HG03460 (cell line): Measurements from ENCODE around the gene ASTL.

ENCODE experiments used
- ATAC-seq: cut with Tn5 transposase; IDR thresholded peaks from one replicate; pipeline ENCODE4 v1.9.1; 2021; ENCODE audit not compliant: unreplicated experiment

Gene ASTL

GRCh38 chr2:96130483-96130882, 7.8 kb downstream of the ASTL start:
- no peak for ATAC-seq

- ATAC-seq: no peak
These were observed 8.7 kb downstream of the ASTL start for GRCh38 chr2:96129528-96130120.

GRCh38 chr2:96128456-96128855, 9.8 kb downstream of the ASTL start:
- no peak for ATAC-seq

GRCh38 chr2:96124406-96125265, 13.7 kb downstream of the ASTL start:
- no peak for ATAC-seq

- ATAC-seq: no peak
These were observed 14.4 kb downstream of the ASTL start for GRCh38 chr2:96123936-96124335.

- ATAC-seq: no peak
These were observed 15.0 kb downstream of the ASTL start for GRCh38 chr2:96123290-96123689.

GRCh38 chr2:96122391-96122790, 15.9 kb downstream of the ASTL start:
- ATAC-seq: no peak

GRCh38 chr2:96121414-96121813, 16.9 kb downstream of the ASTL start:
- no peak for ATAC-seq

GRCh38 chr2:96120991-96121390, 17.3 kb downstream of the ASTL start:
- ATAC-seq: no peak

GRCh38 chr2:96120091-96120720, 18.1 kb downstream of the ASTL start:
- ATAC-seq: no peak

- ATAC-seq: no peak
These were observed 18.9 kb downstream of the ASTL start for GRCh38 chr2:96119389-96119751.

- no peak for ATAC-seq
These were observed 19.5 kb downstream of the ASTL start for GRCh38 chr2:96118698-96119388.

GRCh38 chr2:96117701-96118588, 20.4 kb downstream of the ASTL start:
- no peak for ATAC-seq

- peak; percentile 64 for ATAC-seq
These were observed 21.3 kb downstream of the ASTL start for GRCh38 chr2:96116879-96117533.

GRCh38 chr2:96116424-96116878, 21.9 kb downstream of the ASTL start, which contains the start of gene ADRA2B:
ADRA2B (minus strand) TSS chr2:96116571; CDS start chr2:96116149, 422 bp downstream.
- ATAC-seq: peak; percentile 24

- ATAC-seq: no peak
These were observed 22.5 kb downstream of the ASTL start for GRCh38 chr2:96115631-96116423.

- ATAC-seq: no peak
These were observed 23.3 kb downstream of the ASTL start for GRCh38 chr2:96114903-96115581.

- ATAC-seq: no peak
These were observed 23.8 kb downstream of the ASTL start for GRCh38 chr2:96114546-96114902.

GRCh38 chr2:96113951-96114350, 24.4 kb downstream of the ASTL start:
- ATAC-seq: no peak
